NB4 (cell line): Measurements from ENCODE around the gene SUGP1.

Experiments
- CTCF ChIP-seq: IDR thresholded peaks from one replicate; pipeline ENCODE4 v1.5.1; 2012; ENCODE audit warnings: low read depth, low read length
- MYC ChIP-seq: IDR thresholded peaks from 2 replicates; pipeline ENCODE4 v1.6.1; 2011; ENCODE audit warnings: low read depth, low read length
- POLR2A ChIP-seq: IDR thresholded peaks from 2 replicates; pipeline ENCODE4 v1.6.1; 2011; ENCODE audit warnings: mild to moderate bottlenecking; ENCODE audit not compliant: insufficient read length; ENCODE audit errors: extremely low read depth

GRCh38 chr19:19345232-19345631 is 24.9 kb upstream of the SUGP1 start:
- no peak for TF ChIP-seq POLR2A
- TF ChIP-seq CTCF: no peak
- no peak for TF ChIP-seq MYC
